Peyer's patch (tissue), 4 donors: ENCODE data around the gene RPS6KB2.

Experiments used
- CTCF ChIP-seq, 6 experiments: fragments of 450-650 bp in 4 of 6; fragments of 200-600 bp in 2 of 6; sonication (generic) in 1 of 6; IDR thresholded peaks; one replicate each; pipeline ENCODE4 v1.5.1; 2017 to 2019; ENCODE audit warnings: antibody characterized with exemption in 6 of 6, mild to moderate bottlenecking in 3 of 6, moderate library complexity in 1 of 6
- POLR2A ChIP-seq, 2 donors: fragments of 450-650 bp; IDR thresholded peaks; one replicate each; pipeline ENCODE4 v1.5.1; 2017; ENCODE audit warnings: antibody characterized with exemption in 2 of 2, mild to moderate bottlenecking in 2 of 2, moderate library complexity in 2 of 2

- TF ChIP-seq CTCF (IDR thresholded peaks at IDR 0.05) (no peak), POLR2A (IDR thresholded peaks at IDR 0.05) (no peak)
Observed at GRCh38 chr11:67435727-67436458, 7.6 kb downstream of the RPS6KB2 start.
